ENCODE results near the gene IFNGR1. TPM values are rescaled to one million over a fixed set of nuclear protein-coding genes. Genes with fewer than 3 reads are reported as not detected.
"Not testable (repeated sequence)": the region's sequence is repeated elsewhere in the genome, so short reads cannot be mapped to it uniquely, and the experiment has no call there.

The IFNGR1 gene
- total RNA-seq = 10 to 100 TPM; 71.4 to 72.7 TPM
- long read RNA-seq, donor 1, transcript IFNGR1-201 (7 exons, 2,139 nt) = major isoform, 39 of 46 reads
- long read RNA-seq, donor 1, partial matches to known transcripts = 2 of 46 reads
- long read RNA-seq, donor 1, other reads (novel, unspliced or antisense) = 3 of 46 reads
- long read RNA-seq, donor 2, transcript IFNGR1-201 (7 exons, 2,139 nt) = major isoform, 112 of 129 reads
- long read RNA-seq, donor 2, partial matches to known transcripts = 7 of 129 reads
- long read RNA-seq, donor 2, other reads (novel, unspliced or antisense) = 8 of 129 reads

- intact Hi-C loops (cut with DNase I) = no loop called here
- peak; percentile 100 for DNase-seq (ENCODE audit: low spot score)
Measured at GRCh38 chr6:137218917-137219663, at the start of gene IFNGR1. IFNGR1 (minus strand) TSS chr6:137219385; CDS start chr6:137219327, 58 bp downstream.

- DNase-seq (ENCODE audit: low spot score) = no peak
- intact Hi-C loops (cut with DNase I) = no loop called here
Measured at GRCh38 chr6:137268911-137269310, 49.7 kb upstream of the IFNGR1 start.

- no peak for DNase-seq (ENCODE audit: low spot score)
- intact Hi-C loops (cut with DNase I) = no loop called here
Measured at GRCh38 chr6:137266309-137266586, 47.1 kb upstream of the IFNGR1 start.

GRCh38 chr6:137265561-137266308, 46.5 kb upstream of the IFNGR1 start:
- DNase-seq (ENCODE audit: low spot score) = no peak
- intact Hi-C loops (cut with DNase I) = no loop called here

- intact Hi-C loops (cut with DNase I) = no loop called here
- DNase-seq (ENCODE audit: low spot score) = no peak
Measured at GRCh38 chr6:137264311-137265075, 45.3 kb upstream of the IFNGR1 start.

GRCh38 chr6:137261761-137262160, 42.6 kb upstream of the IFNGR1 start:
- intact Hi-C loops (cut with DNase I) = no loop called here
- no peak for DNase-seq (ENCODE audit: low spot score)

GRCh38 chr6:137261361-137261760, 42.2 kb upstream of the IFNGR1 start:
- no peak for DNase-seq (ENCODE audit: low spot score)
- intact Hi-C loops (cut with DNase I) = no loop called here

GRCh38 chr6:137260217-137260616, 41.0 kb upstream of the IFNGR1 start:
- intact Hi-C loops (cut with DNase I) = no loop called here
- DNase-seq (ENCODE audit: low spot score) = no peak

- DNase-seq (ENCODE audit: low spot score) = no peak
- intact Hi-C loops (cut with DNase I) = no loop called here
Measured at GRCh38 chr6:137259349-137259748, 40.2 kb upstream of the IFNGR1 start.

GRCh38 chr6:137258170-137258569, 39.0 kb upstream of the IFNGR1 start:
- intact Hi-C loops (cut with DNase I) = no loop called here

GRCh38 chr6:137256350-137257103, 37.3 kb upstream of the IFNGR1 start:
- intact Hi-C loops (cut with DNase I) = no loop called here
- no peak for DNase-seq (ENCODE audit: low spot score)

More at GRCh38 chr6:137258170-137258569, 39.0 kb upstream of the IFNGR1 start:
- DNase-seq (ENCODE audit: low spot score) = no peak

GRCh38 chr6:137254966-137255365, 35.8 kb upstream of the IFNGR1 start:
- intact Hi-C loops (cut with DNase I) = no loop called here
- no peak for DNase-seq (ENCODE audit: low spot score)

GRCh38 chr6:137254430-137254829, 35.2 kb upstream of the IFNGR1 start:
- intact Hi-C loops (cut with DNase I) = not testable (repeated sequence)

GRCh38 chr6:137248702-137249101, 29.5 kb upstream of the IFNGR1 start:
- intact Hi-C loops (cut with DNase I) = no loop called here
- DNase-seq (ENCODE audit: low spot score) = no peak

More at GRCh38 chr6:137254430-137254829, 35.2 kb upstream of the IFNGR1 start:
- not testable (repeated sequence) for DNase-seq (ENCODE audit: low spot score)

GRCh38 chr6:137247724-137248123, 28.5 kb upstream of the IFNGR1 start:
- intact Hi-C loops (cut with DNase I) = no loop called here
- DNase-seq (ENCODE audit: low spot score) = no peak

- DNase-seq (ENCODE audit: low spot score) = no peak
- intact Hi-C loops (cut with DNase I) = no loop called here
Measured at GRCh38 chr6:137246791-137247202, 27.6 kb upstream of the IFNGR1 start.

GRCh38 chr6:137246164-137246563, 27.0 kb upstream of the IFNGR1 start:
- intact Hi-C loops (cut with DNase I) = no loop called here
- DNase-seq (ENCODE audit: low spot score) = no peak

GRCh38 chr6:137241481-137242038, 22.4 kb upstream of the IFNGR1 start:
- intact Hi-C loops (cut with DNase I) = no loop called here
- DNase-seq (ENCODE audit: low spot score) = no peak

- DNase-seq (ENCODE audit: low spot score) = peak; percentile 91
- intact Hi-C loops (cut with DNase I) = no loop called here
Measured at GRCh38 chr6:137240168-137240567, 21.0 kb upstream of the IFNGR1 start.
